Measurements from ENCODE around the gene MPEG1. TPM values are rescaled to one million over a fixed set of nuclear protein-coding genes. Genes with fewer than 3 reads are reported as not detected.

The MPEG1 gene
- total and polyA plus RNA-seq, 3 donors from 2014 or later: 0.87 to 12.1 (median 3.8) TPM

- Histone ChIP-seq H3K36me3 (ENCODE audit: low read depth, missing control alignments) (no peaks in the 10 kb centered on the region), H3K4me1 (no peaks in the 10 kb centered on the region), H3K4me3 (no peak overlapping the region), H3K27me3 (no peaks in the 10 kb centered on the region), H3K27ac (no peak overlapping the region), H3K9me3 (no peaks in the 10 kb centered on the region)
- 53 to 59% methylated on average over 9 of the region's 9 CpGs for WGBS, 2 donors
- intact Hi-C loops (cut with DNase I; ENCODE audit: low total_unique reads): no loop called here
- peak; percentile 32 for DNase-seq
- TF ChIP-seq CTCF (IDR thresholded peaks at IDR 0.05): no peak
- no peak for TF ChIP-seq POLR2A (IDR thresholded peaks at IDR 0.05)
Observed at GRCh38 chr11:59216641-59217564, 4.2 kb upstream of the MPEG1 start.

GRCh38 chr11:59214141-59214893, 1.6 kb upstream of the MPEG1 start:
- no peak overlapping the region for H3K27ac ChIP-seq
- H3K9me3 ChIP-seq: no peaks in the 10 kb centered on the region
- no peak overlapping the region for H3K4me3 ChIP-seq
- no peaks in the 10 kb centered on the region for H3K4me1 ChIP-seq
- H3K27me3 ChIP-seq: no peaks in the 10 kb centered on the region
- DNase-seq: no peak
- intact Hi-C loops (cut with DNase I; ENCODE audit: low total_unique reads): no loop called here
- H3K36me3 ChIP-seq (ENCODE audit: low read depth, missing control alignments): no peaks in the 10 kb centered on the region
- TF ChIP-seq POLR2A (IDR thresholded peaks at IDR 0.05) (no peak), CTCF (IDR thresholded peaks at IDR 0.05) (no peak)
- WGBS, 2 donors: 90 to 100% methylated on average over 2 of the region's 2 CpGs

GRCh38 chr11:59212222-59212621, 505 bp downstream of the MPEG1 start:
- Histone ChIP-seq H3K27me3 (no peaks in the 10 kb centered on the region), H3K4me3 (no peak overlapping the region), H3K27ac (no peak overlapping the region), H3K4me1 (peaks cover 13% of the 10 kb centered on the region), H3K36me3 (ENCODE audit: low read depth, missing control alignments) (no peaks in the 10 kb centered on the region), H3K9me3 (no peaks in the 10 kb centered on the region)
- TF ChIP-seq POLR2A (IDR thresholded peaks at IDR 0.05) (no peak), CTCF (IDR thresholded peaks at IDR 0.05) (no peak)
- no peak for DNase-seq
- WGBS, 2 donors: 71 to 95% methylated on average over 7 of the region's 7 CpGs
- intact Hi-C loops (cut with DNase I; ENCODE audit: low total_unique reads): no loop called here

- DNase-seq: no peak
- 37 to 72% methylated on average over 2 of the region's 2 CpGs for WGBS, 2 donors
- intact Hi-C loops (cut with DNase I; ENCODE audit: low total_unique reads): loop anchor here (5.0 kb wide), 1 partner anchor 37 kb away; the partner anchor contains the start of gene DTX4
- no peak for TF ChIP-seq POLR2A (IDR thresholded peaks at IDR 0.05)
- TF ChIP-seq CTCF (IDR thresholded peaks at IDR 0.05): no peak
- Histone ChIP-seq H3K27me3 (no peaks in the 10 kb centered on the region), H3K4me1 (peaks cover 14% of the 10 kb centered on the region), H3K9me3 (no peaks in the 10 kb centered on the region), H3K36me3 (ENCODE audit: low read depth, missing control alignments) (no peaks in the 10 kb centered on the region), H3K4me3 (no peak overlapping the region), H3K27ac (no peak overlapping the region)
Observed at GRCh38 chr11:59208956-59209355, 3.8 kb downstream of the MPEG1 start.

Data from testis (tissue), 3 donors.